GM21576 (cell line): ENCODE data around the gene ISX.

Experiments
- ATAC-seq: cut with Tn5 transposase; IDR thresholded peaks from one replicate; pipeline ENCODE4 v1.9.1; 2021; ENCODE audit warnings: mild to moderate bottlenecking, moderate library complexity; ENCODE audit not compliant: unreplicated experiment

ISX gene

GRCh38 chr22:35051791-35052190 lies 14.2 kb upstream of the ISX start:
- ATAC-seq = no peak

DNA sequence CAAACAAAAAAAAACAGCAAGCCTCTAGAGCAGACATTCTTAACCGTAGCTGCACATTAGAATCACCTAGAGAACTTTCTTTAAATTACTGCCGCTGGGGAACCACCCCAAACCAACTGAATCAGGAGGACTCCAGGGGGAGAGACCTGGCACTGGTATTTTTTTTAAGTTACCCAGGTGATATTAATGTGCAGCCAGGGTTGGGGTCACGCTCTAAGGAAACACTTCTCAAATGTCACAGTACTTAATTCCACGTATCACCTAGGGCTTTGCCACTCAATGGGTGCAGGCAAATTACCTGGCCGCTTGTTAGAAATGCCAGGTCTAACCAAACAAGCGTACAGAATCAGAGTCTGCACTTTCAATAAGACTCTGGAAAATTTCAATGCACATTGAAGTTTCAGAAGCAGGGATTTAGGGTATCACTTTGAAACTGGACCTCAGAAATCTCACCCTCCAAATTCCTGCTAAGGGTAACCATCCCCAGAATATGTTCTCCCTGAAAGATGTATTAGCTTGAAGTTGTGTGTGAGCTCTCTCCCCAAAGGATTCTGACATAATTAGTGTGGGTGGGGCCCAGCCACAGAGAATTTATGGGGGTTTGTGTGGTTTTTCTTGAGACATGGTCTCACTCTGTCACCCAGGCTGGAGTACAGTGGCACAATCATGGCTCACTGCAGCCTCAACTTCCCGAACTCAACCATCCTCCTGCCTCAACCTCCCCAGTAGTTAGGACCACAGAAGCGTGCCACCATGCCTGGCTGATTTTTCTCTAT lies 12.7 kb upstream of the ISX start:
- ATAC-seq = no peak

DNA sequence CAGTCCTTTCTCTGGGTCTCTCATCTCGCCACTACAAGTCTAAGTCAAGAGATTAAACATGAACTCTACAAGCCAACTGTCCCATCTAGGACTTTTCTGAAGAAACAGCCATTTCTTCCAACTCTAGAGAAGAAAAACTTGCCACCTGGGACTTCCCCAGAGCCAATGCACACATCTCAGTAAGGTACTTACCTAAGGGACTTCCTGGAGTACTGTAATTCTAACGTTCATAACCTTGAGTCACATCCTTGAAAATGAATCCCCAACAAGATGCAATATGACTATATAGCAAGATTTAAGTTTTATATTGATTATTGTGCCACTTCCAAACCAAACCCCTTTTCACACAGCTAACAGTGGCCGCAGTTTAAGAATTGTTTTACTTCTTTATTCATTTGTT lies 11.9 kb upstream of the ISX start:
- ATAC-seq = no peak

GRCh38 chr22:35056486-35056885 lies 9.5 kb upstream of the ISX start:
- no peak for ATAC-seq

GRCh38 chr22:35057155-35057554 lies 8.8 kb upstream of the ISX start:
- ATAC-seq = no peak

DNA sequence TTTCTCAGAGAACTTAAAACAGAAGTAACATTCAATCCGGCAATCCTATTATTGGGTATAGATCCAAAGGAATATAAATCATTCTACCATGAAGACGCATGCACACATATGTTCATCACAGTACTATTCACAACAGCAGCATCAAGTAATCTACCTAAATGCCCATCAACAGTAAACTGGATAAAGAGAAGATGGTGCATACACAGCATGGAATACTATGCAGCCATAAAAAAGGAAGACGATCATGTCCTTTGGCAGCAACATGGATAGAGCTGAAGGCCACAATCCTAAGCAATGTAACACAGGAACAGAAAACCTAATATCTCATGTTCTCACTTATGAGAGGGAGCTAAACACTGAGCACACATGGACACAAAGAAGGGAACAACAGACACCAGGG lies 6.3 kb upstream of the ISX start:
- no peak for ATAC-seq

DNA sequence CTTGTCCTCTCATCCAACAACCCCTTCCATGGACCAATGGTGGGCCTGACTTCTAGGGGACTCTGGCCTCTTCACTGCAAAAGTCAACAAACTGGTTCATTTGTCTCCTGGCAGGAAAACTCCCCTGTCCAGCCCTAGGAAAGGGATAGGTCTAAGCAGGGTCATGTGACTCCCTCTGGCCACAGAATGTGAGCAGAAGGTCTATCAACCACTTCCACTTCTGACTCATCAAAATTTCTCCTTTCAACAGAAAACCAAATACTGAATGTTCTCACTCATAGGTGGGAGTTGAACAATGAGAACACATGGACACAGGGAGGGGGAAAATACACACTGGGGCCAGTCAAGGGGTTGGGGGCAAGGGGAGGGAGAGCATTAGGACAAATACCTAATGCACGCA lies 1.3 kb upstream of the ISX start:
- peak; percentile 60 for ATAC-seq

DNA sequence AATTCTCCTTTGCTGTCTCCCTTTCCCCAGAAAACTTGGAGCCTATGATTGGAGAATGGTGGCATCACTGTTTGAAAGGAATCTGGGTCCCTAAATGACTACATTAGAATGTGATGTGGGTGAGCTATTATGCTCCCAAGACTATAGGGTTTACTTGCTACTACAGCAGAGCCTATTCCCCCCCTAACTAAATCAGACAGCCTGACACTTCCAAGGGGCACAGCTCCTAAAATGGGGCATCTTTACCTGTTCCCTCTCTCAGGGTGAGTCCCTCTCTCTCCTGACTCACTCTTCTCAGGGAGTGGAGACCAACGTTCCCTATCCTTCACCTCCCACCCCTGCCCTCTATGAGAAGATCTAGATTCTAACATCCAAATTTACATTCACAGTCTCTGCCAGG lies 775 bp upstream of the ISX start:
- ATAC-seq = no peak

- ATAC-seq = no peak
These were observed 810 bp downstream of the ISX start for GRCh38 chr22:35066768-35067167.

- ATAC-seq = no peak
These were observed 3.6 kb downstream of the ISX start for GRCh38 chr22:35069541-35069940.

DNA sequence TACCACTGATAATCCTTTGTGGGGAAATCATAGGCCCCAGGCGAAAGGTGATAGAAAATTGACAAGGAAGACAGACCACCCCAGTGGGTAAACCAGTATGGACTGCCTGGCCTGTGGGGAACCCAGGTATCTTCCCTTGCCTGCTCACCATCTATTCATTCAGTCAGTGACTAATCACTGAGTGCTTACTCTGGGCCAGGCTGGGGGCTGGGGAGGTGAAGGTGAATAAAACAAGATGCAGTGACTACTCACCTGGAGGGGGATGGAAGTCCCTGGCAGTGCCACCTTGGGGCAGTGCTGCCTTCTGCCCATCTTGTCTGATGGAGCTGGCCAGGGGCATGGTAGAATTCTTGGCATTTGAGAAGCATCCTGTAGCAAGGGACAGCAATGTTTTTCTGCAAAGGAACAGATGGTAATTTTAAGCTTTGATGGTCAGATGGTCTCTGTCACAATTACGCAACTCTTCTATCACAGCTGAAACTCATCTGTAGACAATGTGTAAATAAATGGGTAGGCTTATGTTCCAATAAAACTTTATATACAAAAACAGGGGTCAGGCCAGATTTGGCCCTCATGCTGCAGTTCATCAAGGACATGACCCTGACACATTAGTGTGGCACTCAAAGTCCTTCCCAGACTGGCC lies 4.6 kb downstream of the ISX start:
- no peak for ATAC-seq

- ATAC-seq = no peak
These were observed 5.8 kb downstream of the ISX start for GRCh38 chr22:35071784-35072183.

DNA sequence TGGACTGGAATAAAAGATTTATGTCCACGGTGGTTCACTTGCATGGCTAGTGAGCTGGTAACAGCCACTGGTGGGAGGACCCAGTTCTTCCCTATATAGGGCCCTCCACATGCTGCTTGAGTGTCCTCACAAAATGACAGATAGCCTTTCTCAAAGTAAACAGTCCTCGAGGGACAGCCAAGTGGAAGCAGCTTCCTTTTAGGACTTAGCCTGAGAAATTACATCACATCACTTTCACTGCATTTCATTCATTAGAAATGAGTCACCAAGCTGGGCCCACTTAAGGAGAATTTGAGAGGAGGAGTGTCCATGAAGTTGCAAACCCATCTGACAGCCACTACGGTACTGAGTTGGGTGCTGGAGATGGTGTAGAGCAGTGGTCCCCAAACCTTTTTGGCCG lies 7.0 kb downstream of the ISX start:
- ATAC-seq = no peak

- ATAC-seq = no peak
These were observed 8.6 kb downstream of the ISX start for GRCh38 chr22:35074583-35074982.

DNA sequence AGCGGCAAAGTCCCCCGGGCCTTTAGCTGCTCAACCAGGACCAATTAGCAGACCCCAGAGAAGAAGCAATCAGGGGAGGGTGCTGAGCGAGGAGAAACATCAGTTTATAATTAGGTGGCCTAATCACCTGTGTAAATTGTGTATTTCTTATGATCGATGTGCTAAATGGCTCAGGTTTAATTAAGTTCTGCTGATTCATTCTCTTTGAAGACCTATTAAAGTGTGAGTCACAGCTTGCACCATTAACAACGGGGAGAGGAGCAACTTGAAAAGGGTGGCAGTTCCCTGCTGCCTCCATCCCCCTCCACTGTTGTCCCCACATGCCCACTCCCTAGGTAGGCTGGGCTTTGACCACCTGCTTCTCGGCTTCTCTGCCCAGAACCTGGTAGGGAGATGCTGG lies 10.7 kb downstream of the ISX start:
- no peak for ATAC-seq

DNA sequence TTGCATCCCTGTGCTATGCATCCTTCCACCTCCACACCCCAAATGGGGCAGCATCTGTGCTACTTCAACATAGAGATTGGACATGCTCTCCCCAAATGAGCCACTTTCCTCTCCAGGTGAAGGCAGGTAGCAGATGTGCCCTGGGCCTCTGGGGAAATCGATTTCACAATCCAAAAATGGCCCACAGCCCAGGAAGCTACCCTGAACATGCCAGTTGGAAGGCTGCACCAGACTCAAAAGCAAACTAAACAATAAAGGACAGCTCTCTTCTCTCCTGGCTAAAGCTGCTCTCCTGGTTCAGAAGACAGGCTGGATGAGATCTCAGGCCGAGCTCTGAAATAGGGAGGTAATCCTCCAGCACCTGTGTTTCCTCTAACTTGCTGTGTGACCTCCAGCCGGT lies 19.7 kb downstream of the ISX start:
- ATAC-seq = no peak

DNA sequence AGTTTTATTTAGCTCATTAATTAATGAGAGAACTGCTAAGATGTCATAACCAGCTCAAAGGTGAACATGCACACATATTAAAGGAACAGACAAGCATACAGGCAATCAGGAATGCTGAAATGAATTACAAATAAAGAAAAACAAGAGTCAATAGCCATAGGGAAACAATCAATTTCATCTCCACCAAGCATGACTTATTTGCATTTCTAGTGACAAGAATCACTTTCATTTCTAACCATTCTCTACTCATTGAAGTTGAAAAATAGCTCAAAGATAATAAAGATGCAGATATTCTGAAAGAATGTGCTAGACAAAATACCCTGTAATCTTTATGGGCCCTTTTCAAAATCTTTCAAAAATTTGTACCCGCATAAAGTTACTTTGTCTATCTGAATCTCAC lies 23.2 kb downstream of the ISX start:
- ATAC-seq = no peak

- no peak for ATAC-seq
These were observed 26.4 kb downstream of the ISX start for GRCh38 chr22:35092406-35092805.

DNA sequence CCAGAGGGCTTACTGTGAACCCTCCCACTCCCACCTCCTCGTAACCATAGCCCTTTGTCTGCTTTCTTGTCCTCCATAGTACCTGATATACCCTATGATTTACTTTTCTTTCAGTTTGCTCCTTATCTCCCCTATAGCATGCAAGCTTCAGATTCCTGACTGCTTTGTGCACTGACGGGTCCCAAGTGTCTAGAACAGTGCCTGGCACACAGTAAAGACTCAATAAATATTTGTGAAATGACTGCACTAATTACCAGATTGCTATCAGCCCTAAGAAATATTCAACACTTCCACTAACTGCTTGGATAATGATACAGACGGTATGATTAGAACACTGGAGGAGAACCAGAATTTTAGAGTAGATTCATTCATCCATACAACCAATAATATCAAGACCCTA lies 33.0 kb downstream of the ISX start:
- ATAC-seq = no peak

DNA sequence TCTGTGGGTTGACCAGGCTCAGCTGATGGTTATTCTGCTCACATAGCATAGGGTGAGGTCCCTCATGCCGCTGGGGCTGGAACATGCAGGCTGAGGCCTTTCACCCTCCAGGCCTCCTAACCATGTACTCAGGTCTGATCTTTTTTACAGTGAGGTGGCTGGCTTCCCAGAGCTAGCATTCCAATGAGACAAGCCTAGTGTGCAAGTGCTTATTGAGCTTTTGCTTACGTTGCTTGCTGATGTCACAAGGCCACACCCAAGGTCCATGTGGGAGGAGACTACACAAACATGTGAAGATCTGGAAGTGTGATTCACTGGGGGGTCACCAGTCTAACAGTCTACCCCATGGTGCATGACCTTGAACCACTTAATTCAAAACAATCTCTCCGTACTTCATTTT lies 33.9 kb downstream of the ISX start:
- ATAC-seq = no peak

GRCh38 chr22:35102663-35103062 lies 36.7 kb downstream of the ISX start:
- ATAC-seq = no peak

GRCh38 chr22:35103761-35104160 lies 37.8 kb downstream of the ISX start:
- no peak for ATAC-seq

- no peak for ATAC-seq
These were observed 38.5 kb downstream of the ISX start for GRCh38 chr22:35104491-35104890.
